Parathyroid adenoma (tissue), 2 donors: ENCODE measurements around the gene THSD4.

ENCODE experiments used
- H2AFZ ChIP-seq: fragments of 300-600 bp; sonication (generic); one replicate; pipeline ENCODE4 v1.7.0; 2017; ENCODE audit warnings: antibody characterized with exemption, mild to moderate bottlenecking
- H3K27ac ChIP-seq: fragments of 300-600 bp; sonication (generic); one replicate; pipeline ENCODE4 v1.7.0; 2017
- H3K27me3 ChIP-seq: fragments of 300-600 bp; sonication (generic); one replicate; pipeline ENCODE4 v1.7.0; 2017; ENCODE audit warnings: low read length; ENCODE audit not compliant: control insufficient read depth, insufficient read depth
- H3K36me3 ChIP-seq: fragments of 300-600 bp; sonication (generic); one replicate; pipeline ENCODE4 v1.7.0; 2017; ENCODE audit warnings: low read length; ENCODE audit not compliant: control insufficient read depth, insufficient read depth
- H3K4me1 ChIP-seq: fragments of 300-600 bp; sonication (generic); one replicate; pipeline ENCODE4 v1.7.0; 2017; ENCODE audit warnings: control low read depth
- H3K4me2 ChIP-seq: fragments of 300-600 bp; sonication (generic); one replicate; pipeline ENCODE4 v1.7.0; 2017; ENCODE audit warnings: low read length
- H3K4me3 ChIP-seq: fragments of 300-600 bp; sonication (generic); one replicate; pipeline ENCODE4 v1.7.0; 2017; ENCODE audit warnings: low read depth, low read length
- H3K79me2 ChIP-seq: fragments of 300-600 bp; sonication (generic); one replicate; pipeline ENCODE4 v1.7.0; 2017; ENCODE audit warnings: control low read depth
- H3K9ac ChIP-seq: fragments of 300-600 bp; sonication (generic); one replicate; pipeline ENCODE4 v1.7.0; 2017; ENCODE audit warnings: mild to moderate bottlenecking
- H3K9me3 ChIP-seq: fragments of 300-600 bp; sonication (generic); one replicate; pipeline ENCODE4 v1.7.0; 2017; ENCODE audit warnings: low read length; ENCODE audit not compliant: control insufficient read depth
- CTCF ChIP-seq: fragments of 300-600 bp; sonication (generic); IDR thresholded peaks from one replicate; pipeline ENCODE4 v1.7.0; 2017; ENCODE audit warnings: antibody characterized with exemption, mild to moderate bottlenecking
- donor health status: primary hyperparathyroidism.

The THSD4 gene

GRCh38 chr15:71658036-71658435 is 542.8 kb downstream of the THSD4 start:
- no peaks in the 10 kb centered on the region for H3K36me3 ChIP-seq
- no peaks in the 10 kb centered on the region for H3K9me3 ChIP-seq
- H3K27ac ChIP-seq, result no peak overlapping the region
- H3K4me2 ChIP-seq, result no peak overlapping the region
- H3K4me3 ChIP-seq, result no peak overlapping the region
- H3K9ac ChIP-seq, result no peak overlapping the region
- H3K79me2 ChIP-seq, result no peaks in the 10 kb centered on the region
- no peaks in the 10 kb centered on the region for H3K4me1 ChIP-seq
- no peak for TF ChIP-seq CTCF
- H3K27me3 ChIP-seq, result no peaks in the 10 kb centered on the region
- no peak overlapping the region for H2AFZ ChIP-seq

- H3K9ac ChIP-seq, result no peak overlapping the region
- no peaks in the 10 kb centered on the region for H3K9me3 ChIP-seq
- no peaks in the 10 kb centered on the region for H3K79me2 ChIP-seq
- H3K4me2 ChIP-seq, result no peak overlapping the region
- no peak overlapping the region for H2AFZ ChIP-seq
- no peak for TF ChIP-seq CTCF
- no peak overlapping the region for H3K4me3 ChIP-seq
- H3K27me3 ChIP-seq, result no peaks in the 10 kb centered on the region
- no peak overlapping the region for H3K27ac ChIP-seq
- no peaks in the 10 kb centered on the region for H3K4me1 ChIP-seq
- H3K36me3 ChIP-seq, result no peaks in the 10 kb centered on the region
Measured at GRCh38 chr15:71658827-71659729, 543.8 kb downstream of the THSD4 start.

GRCh38 chr15:71659730-71660067 is 544.4 kb downstream of the THSD4 start:
- no peak overlapping the region for H3K9ac ChIP-seq
- H3K9me3 ChIP-seq, result no peaks in the 10 kb centered on the region
- no peak overlapping the region for H3K4me2 ChIP-seq
- no peaks in the 10 kb centered on the region for H3K79me2 ChIP-seq
- H3K4me1 ChIP-seq, result no peaks in the 10 kb centered on the region
- H3K36me3 ChIP-seq, result no peaks in the 10 kb centered on the region
- no peak overlapping the region for H2AFZ ChIP-seq
- H3K27me3 ChIP-seq, result no peaks in the 10 kb centered on the region
- H3K27ac ChIP-seq, result no peak overlapping the region
- TF ChIP-seq CTCF, result no peak
- no peak overlapping the region for H3K4me3 ChIP-seq

GRCh38 chr15:71660501-71660900 is 545.2 kb downstream of the THSD4 start:
- H3K4me3 ChIP-seq, result no peak overlapping the region
- no peak overlapping the region for H3K27ac ChIP-seq
- H3K4me2 ChIP-seq, result no peak overlapping the region
- no peaks in the 10 kb centered on the region for H3K27me3 ChIP-seq
- H2AFZ ChIP-seq, result no peak overlapping the region
- H3K36me3 ChIP-seq, result no peaks in the 10 kb centered on the region
- TF ChIP-seq CTCF, result no peak
- H3K4me1 ChIP-seq, result no peaks in the 10 kb centered on the region
- H3K79me2 ChIP-seq, result no peaks in the 10 kb centered on the region
- no peaks in the 10 kb centered on the region for H3K9me3 ChIP-seq
- H3K9ac ChIP-seq, result no peak overlapping the region

GRCh38 chr15:71662306-71662705 is 547.0 kb downstream of the THSD4 start:
- Histone ChIP-seq H2AFZ (no peak overlapping the region), H3K4me1 (no peaks in the 10 kb centered on the region), H3K27ac (no peak overlapping the region), H3K36me3 (no peaks in the 10 kb centered on the region), H3K79me2 (no peaks in the 10 kb centered on the region), H3K9me3 (no peaks in the 10 kb centered on the region), H3K4me2 (no peak overlapping the region), H3K9ac (no peak overlapping the region), H3K4me3 (no peak overlapping the region), H3K27me3 (no peaks in the 10 kb centered on the region)
- no peak for TF ChIP-seq CTCF
